H1 (cell line): Measurements from ENCODE around the gene LGI4. TPM values are rescaled to one million over a fixed set of nuclear protein-coding genes. Genes with fewer than 3 reads are reported as not detected.

Experiments
- CTCF ChIA-PET: fragments of 300-600 bp; sonication (Branson Sonifier 250); formaldehyde crosslinking; loops from one replicate; lab custom pipeline; 2021; ENCODE audit not compliant: partially characterized antibody; lab: Charles Lee
- POLR2A ChIA-PET: fragments of 300-600 bp; sonication (Branson Sonifier 250); formaldehyde crosslinking; loops from one replicate; lab custom pipeline; 2021; ENCODE audit warnings: inconsistent platforms; ENCODE audit not compliant: partially characterized antibody; lab: Charles Lee
- DNase-seq, 2 experiments: peaks; one replicate each; pipeline versions ENCODE4 v3.0.0 to v3.0.0-alpha.2; 2010 to 2022; ENCODE audit warnings: low spot score in 2 of 2, low read depth in 1 of 2, mixed read lengths in 1 of 2
- FAIRE-seq: peaks from 2 replicates; lab custom pipeline; 2011; peaks lifted over from hg19 to GRCh38; lab: Jason Lieb, UNC
- H2AFZ ChIP-seq: 2 replicates; pipeline ENCODE4 v1.8.1; 2012; ENCODE audit warnings: low read length, inconsistent platforms
- H2AK5ac ChIP-seq: 2 replicates; pipeline ENCODE4 v1.6.1; 2013; ENCODE audit warnings: low read depth, low read length
- H2BK120ac ChIP-seq: replicated peaks from 2 replicates; pipeline ENCODE3; 2013; ENCODE audit warnings: low read depth, low read length, inconsistent platforms
- H2BK12ac ChIP-seq: 2 replicates; pipeline ENCODE4 v1.6.1; 2013; ENCODE audit warnings: low read depth, low read length
- H2BK15ac ChIP-seq: 2 replicates; pipeline ENCODE4 v1.6.1; 2013; ENCODE audit warnings: low read length
- H2BK20ac ChIP-seq: 2 replicates; pipeline ENCODE4 v1.6.1; 2013; ENCODE audit warnings: low read length
- H2BK5ac ChIP-seq: 2 replicates; pipeline ENCODE4 v1.6.1; 2013; ENCODE audit warnings: low read depth, low read length
- H3K14ac ChIP-seq: 2 replicates; pipeline ENCODE4 v1.6.1; 2013; ENCODE audit warnings: inconsistent platforms; ENCODE audit not compliant: insufficient read length
- H3K18ac ChIP-seq: 2 replicates; pipeline ENCODE4 v1.6.1; 2013; ENCODE audit warnings: low read length; ENCODE audit errors: extremely low read depth
- H3K23ac ChIP-seq: 2 replicates; pipeline ENCODE4 v1.6.1; 2013; ENCODE audit warnings: inconsistent platforms; ENCODE audit not compliant: insufficient read length
- H3K23me2 ChIP-seq: 2 replicates; pipeline ENCODE4 v1.6.1; 2013; ENCODE audit warnings: low read depth, low read length
- H3K27ac ChIP-seq: 2 replicates; pipeline ENCODE4 v1.6.1; 2011; ENCODE audit warnings: low read depth, low read length, inconsistent platforms
- H3K27me3 ChIP-seq, 4 experiments: replicated peaks in 1 of 4; 1 replicate in 1 of 4; 2 replicates in 3 of 4; pipeline versions ENCODE4 v1.6.1 to v1.8.1; 2011 to 2013; ENCODE audit warnings: low read length in 3 of 4, mild to moderate bottlenecking in 3 of 4, inconsistent platforms in 2 of 4, mixed read lengths in 2 of 4, moderate library complexity in 1 of 4; ENCODE audit not compliant: control insufficient read depth in 3 of 4, insufficient read depth in 3 of 4; ENCODE audit errors: extremely low read depth in 1 of 4
- H3K36me3 ChIP-seq, 4 experiments: 2 replicates each; pipeline versions ENCODE4 v1.6.1 to v1.8.1; 2011 to 2013; ENCODE audit warnings: mild to moderate bottlenecking in 4 of 4, low read length in 3 of 4, moderate library complexity in 2 of 4, control low read depth in 1 of 4, inconsistent platforms in 1 of 4; ENCODE audit not compliant: insufficient read depth in 4 of 4, control insufficient read depth in 2 of 4
- H3K4ac ChIP-seq: replicated peaks from 2 replicates; pipeline ENCODE3; 2013; ENCODE audit warnings: low read length, low read depth, mixed read lengths, inconsistent platforms; ENCODE audit not compliant: insufficient read length
- H3K4me1 ChIP-seq, 4 experiments: replicated peaks in 1 of 4; 1 replicate in 1 of 4; 2 replicates in 3 of 4; pipeline versions ENCODE4 v1.6.1 to v1.8.1; 2011 to 2013; ENCODE audit warnings: low read length in 3 of 4, inconsistent platforms in 2 of 4, mixed read lengths in 1 of 4; ENCODE audit not compliant: insufficient read depth in 4 of 4, control insufficient read depth in 3 of 4
- H3K4me2 ChIP-seq, 2 experiments: 2 replicates each; pipeline versions ENCODE4 v1.6.1 to v1.8.1; 2011 to 2013; ENCODE audit warnings: low read depth in 2 of 2, low read length in 2 of 2, control low read depth in 1 of 2, inconsistent platforms in 1 of 2, mild to moderate bottlenecking in 1 of 2; ENCODE audit not compliant: insufficient read depth in 1 of 2
- H3K4me3 ChIP-seq, 4 experiments: fragments of 200-600, 300-600 bp in 1 of 4; sonication (generic), shearing (Covaris generic), sonication (Bioruptor Twin) in 1 of 4; 2 replicates each; pipeline versions ENCODE4 v1.5.1 to v1.8.1; 2011 to 2016; ENCODE audit warnings: low read length in 4 of 4, low read depth in 3 of 4, control low read depth in 2 of 4, inconsistent platforms in 2 of 4, mild to moderate bottlenecking in 2 of 4, mixed read lengths in 1 of 4, moderate library complexity in 1 of 4; ENCODE audit not compliant: insufficient read depth in 2 of 4; ENCODE audit errors: extremely low read depth in 1 of 4
- H3K56ac ChIP-seq: replicated peaks from 2 replicates; pipeline ENCODE3; 2013; ENCODE audit warnings: low read depth, mild to moderate bottlenecking, mixed read lengths, low read length, inconsistent platforms; ENCODE audit not compliant: insufficient read length
- H3K79me1 ChIP-seq: 2 replicates; pipeline ENCODE4 v1.6.1; 2013; ENCODE audit warnings: low read depth, low read length, control low read depth
- H3K79me2 ChIP-seq, 2 experiments: 2 replicates each; pipeline versions ENCODE4 v1.6.1 to v1.8.1; 2012 to 2013; ENCODE audit warnings: low read length in 2 of 2, mild to moderate bottlenecking in 2 of 2, inconsistent platforms in 1 of 2; ENCODE audit not compliant: insufficient read depth in 2 of 2, control insufficient read depth in 1 of 2
- H3K9ac ChIP-seq, 4 experiments: replicated peaks in 1 of 4; 1 replicate in 1 of 4; 2 replicates in 3 of 4; pipeline versions ENCODE4 v1.6.1 to v1.8.1; 2011 to 2013; ENCODE audit warnings: low read depth in 3 of 4, low read length in 3 of 4, control low read depth in 2 of 4, mild to moderate bottlenecking in 2 of 4, moderate library complexity in 2 of 4, inconsistent platforms in 1 of 4; ENCODE audit errors: extremely low read depth in 1 of 4
- H3K9me3 ChIP-seq, 2 experiments: 2 replicates each; pipeline versions ENCODE4 v1.6.1 to v1.8.1; 2012 to 2013; ENCODE audit warnings: mild to moderate bottlenecking in 2 of 2, moderate library complexity in 2 of 2, control low read depth in 1 of 2, inconsistent platforms in 1 of 2, low read depth in 1 of 2, low read length in 1 of 2, mixed read lengths in 1 of 2; ENCODE audit not compliant: insufficient read depth in 2 of 2
- H4K20me1 ChIP-seq, 2 experiments: replicated peaks in 1 of 2; 2 replicates each; pipeline versions ENCODE3 to v1.8.1; 2011 to 2013; ENCODE audit warnings: inconsistent platforms in 2 of 2, low read length in 2 of 2, mild to moderate bottlenecking in 1 of 2; ENCODE audit not compliant: insufficient read depth in 2 of 2, control insufficient read depth in 1 of 2
- H4K5ac ChIP-seq: 2 replicates; pipeline ENCODE4 v1.6.1; 2013; ENCODE audit warnings: low read length, low read depth, mixed read lengths, inconsistent platforms; ENCODE audit not compliant: insufficient read length
- H4K8ac ChIP-seq: 2 replicates; pipeline ENCODE4 v1.8.0; 2013; ENCODE audit warnings: mild to moderate bottlenecking, moderate library complexity, low read length, inconsistent platforms; ENCODE audit not compliant: insufficient read depth; ENCODE audit errors: extremely low read depth
- H4K91ac ChIP-seq: replicated peaks from 2 replicates; pipeline ENCODE3; 2013; ENCODE audit warnings: low read length, mixed read lengths, inconsistent platforms; ENCODE audit not compliant: insufficient read length
- ATF2 ChIP-seq: IDR thresholded peaks from 2 replicates; pipeline ENCODE4 v1.6.1; 2012; ENCODE audit warnings: low read length, inconsistent platforms
- CBX5 ChIP-seq: fragments of 300-800, 300-1000 bp; sonication (generic); IDR thresholded peaks from 2 replicates; pipeline ENCODE4 v1.7.1; 2016; ENCODE audit warnings: antibody characterized with exemption, low read length, low read depth
- CEBPB ChIP-seq: IDR thresholded peaks from 2 replicates; pipeline ENCODE4 v1.6.1; 2012; ENCODE audit warnings: low read depth, low read length
- GABPA ChIP-seq: IDR thresholded peaks from 2 replicates; pipeline ENCODE4 v1.6.1; 2011; ENCODE audit warnings: mild to moderate bottlenecking, low read length, moderate library complexity, borderline replicate concordance; ENCODE audit not compliant: insufficient read depth
- HDAC6 ChIP-seq: IDR thresholded peaks from one replicate; pipeline ENCODE4 v1.7.1; 2012; ENCODE audit warnings: low read depth, mild to moderate bottlenecking, inconsistent platforms, low read length, moderate library complexity
- MAFK ChIP-seq: IDR thresholded peaks from 2 replicates; pipeline ENCODE4 v1.6.1; 2012; ENCODE audit warnings: low read depth, mild to moderate bottlenecking, improper control_type of control experiment, low read length
- RBBP5 ChIP-seq: IDR thresholded peaks from 2 replicates; pipeline ENCODE4 v1.7.1; 2012; ENCODE audit warnings: low read depth, mild to moderate bottlenecking, inconsistent platforms, low read length, moderate library complexity, borderline replicate concordance
- RXRA ChIP-seq: IDR thresholded peaks from 2 replicates; pipeline ENCODE4 v1.6.1; 2011; ENCODE audit warnings: low read depth, mild to moderate bottlenecking, low read length, moderate library complexity; ENCODE audit not compliant: insufficient read depth
- SIN3A ChIP-seq, 2 experiments: IDR thresholded peaks in 1 of 2; conservative IDR thresholded peaks in 1 of 2; 2 replicates each; pipeline ENCODE4 v1.6.1; 2011 to 2012; ENCODE audit warnings: low read length in 2 of 2, improper control_type of control experiment in 1 of 2, low read depth in 1 of 2, mild to moderate bottlenecking in 1 of 2
- SP2 ChIP-seq: IDR thresholded peaks from 2 replicates; pipeline ENCODE4 v1.6.1; 2012; ENCODE audit warnings: mild to moderate bottlenecking, low read length, inconsistent platforms
- TCF12 ChIP-seq: IDR thresholded peaks from 2 replicates; pipeline ENCODE4 v1.6.1; 2011; ENCODE audit warnings: low read depth, mild to moderate bottlenecking, low read length
- TEAD4 ChIP-seq: IDR thresholded peaks from 2 replicates; pipeline ENCODE4 v1.6.1; 2012; ENCODE audit warnings: low read depth, low read length, inconsistent platforms, mixed read lengths
- ZNF274 ChIP-seq: IDR thresholded peaks from 2 replicates; pipeline ENCODE4 v1.7.0; 2012; ENCODE audit warnings: low read length, borderline replicate concordance; ENCODE audit errors: extremely low read depth
- WGBS, 2 experiments: shearing (Covaris generic) in 1 of 2; methylation state at CpG; one replicate each; pipeline versions ENCODE4 v1.1.6 to v1.1.7; 2013 to 2015; ENCODE audit warnings: low lambda C conversion rate in 2 of 2, mixed read lengths in 2 of 2, inconsistent platforms in 1 of 2, low coverage in 1 of 2, missing lambda C conversion rate in 1 of 2; ENCODE audit not compliant: insufficient replicate concordance in 2 of 2, insufficient coverage in 1 of 2, insufficient read length in 1 of 2; ENCODE audit errors: extremely low coverage in 1 of 2, missing lambda C conversion rate in 1 of 2; 5-methylcytosine and 5-hydroxymethylcytosine counted together
- polyA plus RNA-seq, 7 experiments: library from polyadenylated mRNA; depleted of rRNA in 3 of 7; stranded (reverse) in 5 of 7; unstranded in 2 of 7; fragments of >200 nt in 5 of 7; fragments of 200-250 nt in 2 of 7; gene quantifications; 1 replicate in 5 of 7; 2 replicates in 1 of 7; 4 replicates in 1 of 7; pipeline versions ENCODE4 v1.2.1 to v1.2.3, GENCODE V29; 2011 to 2013; ENCODE audit warnings: missing spikeins in 2 of 7, mixed read lengths in 2 of 7
- total RNA-seq: library from RNA; stranded (reverse); fragmentation: NEBNext Ultra II Directional; extraction: Animal tissue kit (Norgen Biotek cat#: 25700); gene quantifications from 2 replicates; pipeline ENCODE4 v1.2.1, GENCODE V29; 2021

LGI4 gene
- total and polyA plus RNA-seq, 2 of the 8 experiments (the other 6 are each of a cell fraction or from before 2014, with no cell fraction given), result 2.0 to 8.2 TPM

- H3K9me3 ChIP-seq, result no peaks in the 10 kb centered on the region
- H3K27ac ChIP-seq, result no peak overlapping the region
- H3K23me2 ChIP-seq, result peaks cover 7% of the 10 kb centered on the region; the same call in 1 of the 2 replicates
- no peak overlapping the region for H4K91ac ChIP-seq
- no peak overlapping the region; the same call in 1 of the 2 replicates for H3K18ac ChIP-seq
- H2BK20ac ChIP-seq, result no peak overlapping the region
- no peak overlapping the region for H2BK15ac ChIP-seq
- H3K9ac ChIP-seq, result no peak overlapping the region
- POLR2A ChIA-PET, result interaction anchor here (1.0 kb wide), 1 partner anchor 46 kb away, joined by 3 read pairs; no protein-coding TSS in a partner anchor
- no peak overlapping the region for H3K23ac ChIP-seq
- no peak overlapping the region for H3K4ac ChIP-seq
- H3K79me1 ChIP-seq, result no peaks in the 10 kb centered on the region
- H3K4me2 ChIP-seq, result no peak overlapping the region
- peaks cover 0 to 7% of the 10 kb centered on the region in 2 experiments for H4K20me1 ChIP-seq
- no peak overlapping the region for H2AFZ ChIP-seq
- no peak overlapping the region for H3K56ac ChIP-seq
- DNase-seq (no peak), FAIRE-seq (no peak)
- peaks cover 0 to 3% (median 1%) of the 10 kb centered on the region in 4 experiments; a peak in 3 of 7 replicates for H3K4me1 ChIP-seq
- 92% methylated on average over 11 of the region's 11 CpGs; no CpG with 5 or more reads in 1 of the 2 experiments for WGBS, 2 experiments
- no peak overlapping the region for H3K14ac ChIP-seq
- no peak overlapping the region for H2BK120ac ChIP-seq
- CTCF ChIA-PET, result interaction anchor here (0.7 to 1.6 kb wide), 2 partner anchors 12 to 174 kb away, joined by 4 to 5 read pairs; no protein-coding TSS in a partner anchor
- H2AK5ac ChIP-seq, result no peak overlapping the region
- H3K36me3 ChIP-seq, result no peaks in the 10 kb centered on the region
- H3K4me3 ChIP-seq, result no peak overlapping the region
- H3K79me2 ChIP-seq, result no peaks in the 10 kb centered on the region
- H4K5ac ChIP-seq, result no peak overlapping the region
- no peak overlapping the region for H4K8ac ChIP-seq
- no peak overlapping the region for H2BK12ac ChIP-seq
- no peaks in the 10 kb centered on the region; a peak in 1 of 7 replicates for H3K27me3 ChIP-seq
- no peak overlapping the region for H2BK5ac ChIP-seq
- TF ChIP-seq MAFK (no peak), RBBP5 (no peak), RXRA (no peak), ATF2 (no peak), CBX5 (no peak), SP2 (no peak), TEAD4 (no peak), TCF12 (no peak), HDAC6 (no peak), SIN3A (conservative IDR thresholded peaks at IDR 0.05 in 1 of 2, IDR thresholded peaks at IDR 0.05 in 1 of 2; ENCODE audit: low read depth in 1 of 2, low read length in 2 of 2) (no peak), ZNF274 (no peak), CEBPB (no peak), GABPA (no peak)
These were observed 30.5 kb downstream of the LGI4 start for GRCh38 chr19:35104361-35104760.
